PC-3 (cell line): Measurements from ENCODE around the gene WNT2B. TPM values are rescaled to one million over a fixed set of nuclear protein-coding genes. Genes with fewer than 3 reads are reported as not detected.

Source experiments
- ATAC-seq: fragments of 200-7000 bp; cut with Tn5 transposase; 2 replicates; pipeline ENCODE4 v1.9.1; 2020; ENCODE audit warnings: mild to moderate bottlenecking, moderate library complexity
- BruUV-seq: library from RNA; stranded (reverse); fragments of 400-500 nt; replicated peaks from 2 replicates; lab custom pipeline; 2021; lab: Mats Ljungman, UMichigan
- CTCF ChIA-PET: fragments of 300-600 bp; sonication (Branson Sonifier 250); formaldehyde crosslinking; loops from one replicate; lab custom pipeline; 2022; ENCODE audit warnings: antibody characterized with exemption; lab: Charles Lee
- POLR2A ChIA-PET: fragments of 300-600 bp; sonication (Branson Sonifier 250); formaldehyde crosslinking; loops from one replicate; lab custom pipeline; 2022; ENCODE audit warnings: antibody characterized with exemption; ENCODE audit not compliant: unreplicated experiment; lab: Charles Lee
- DNase-seq: peaks from one replicate; pipeline ENCODE4 v3.0.0-alpha.2; 2015
- H2AFZ ChIP-seq: fragments of 300-600 bp; sonication (generic); 2 replicates; pipeline ENCODE4 v1.6.0; 2016; ENCODE audit warnings: antibody characterized with exemption, low read length
- H3F3A ChIP-seq: fragments of 300-600 bp; sonication (generic); one replicate; pipeline ENCODE4 v1.6.0; 2017; ENCODE audit warnings: antibody characterized with exemption, low read length, control low read depth, mild to moderate bottlenecking; ENCODE audit not compliant: unreplicated experiment
- H3K27ac ChIP-seq: fragments of 300-600 bp; sonication (generic); 2 replicates; pipeline ENCODE4 v1.5.1; 2016; ENCODE audit warnings: mild to moderate bottlenecking, low read length
- H3K27me3 ChIP-seq: fragments of 300-600 bp; sonication (generic); 2 replicates; pipeline ENCODE4 v1.6.1; 2016; ENCODE audit warnings: low read length, mixed read lengths
- H3K36me3 ChIP-seq: fragments of 300-600 bp; sonication (generic); 2 replicates; pipeline ENCODE4 v1.6.1; 2016; ENCODE audit warnings: low read depth, mixed run types, low read length, mixed read lengths
- H3K4me1 ChIP-seq: fragments of 300-600 bp; sonication (generic); 2 replicates; pipeline ENCODE4 v1.5.1; 2016; ENCODE audit warnings: low read length; ENCODE audit not compliant: insufficient read depth
- H3K4me2 ChIP-seq: fragments of 300-600 bp; sonication (generic); 2 replicates; pipeline ENCODE4 v1.6.0; 2016; ENCODE audit warnings: low read length
- H3K4me3 ChIP-seq: fragments of 300-600 bp; sonication (generic); 2 replicates; pipeline ENCODE4 v1.5.1; 2016; ENCODE audit warnings: mild to moderate bottlenecking, low read length, mixed read lengths
- H3K79me2 ChIP-seq: fragments of 300-600 bp; sonication (generic); 2 replicates; pipeline ENCODE4 v1.6.1; 2017; ENCODE audit warnings: low read length, mixed read lengths
- H3K9ac ChIP-seq: fragments of 300-600 bp; sonication (generic); 2 replicates; pipeline ENCODE4 v1.6.0; 2016; ENCODE audit warnings: mild to moderate bottlenecking, low read length
- H3K9me2 ChIP-seq: fragments of 300-600 bp; sonication (generic); replicated peaks from 2 replicates; pipeline ENCODE4 v1.6.1; 2016; ENCODE audit warnings: mixed run types, low read length, mixed read lengths
- H3K9me3 ChIP-seq: fragments of 300-600 bp; sonication (generic); 2 replicates; pipeline ENCODE4 v1.6.1; 2016; ENCODE audit warnings: low read length, mixed read lengths
- H4K20me1 ChIP-seq: fragments of 300-600 bp; sonication (generic); 2 replicates; pipeline ENCODE4 v1.6.1; 2016; ENCODE audit warnings: low read length, mixed read lengths
- CTCF ChIP-seq: fragments of 300-600 bp; sonication (generic); conservative IDR thresholded peaks from 2 replicates; pipeline ENCODE4 v1.5.1; 2017; ENCODE audit warnings: antibody characterized with exemption, low read depth, mild to moderate bottlenecking, low read length
- EZH2 ChIP-seq: fragments of 300-600 bp; sonication (generic); IDR thresholded peaks from one replicate; pipeline ENCODE4 v1.6.1; 2017; ENCODE audit warnings: antibody characterized with exemption, mild to moderate bottlenecking, low read length; ENCODE audit not compliant: unreplicated experiment
- EZH2phosphoT487 ChIP-seq: fragments of 300-600 bp; sonication (generic); IDR thresholded peaks from 2 replicates; pipeline ENCODE4 v1.6.1; 2018; ENCODE audit warnings: mild to moderate bottlenecking, antibody characterized with exemption, low read length, borderline replicate concordance
- intact Hi-C: fragments of 100-400 bp; cut with micrococcal nuclease; formaldehyde crosslinking; loops from 2 replicates; pipeline ENCODE4 v1.9.0; 2023
- total RNA-seq: library from RNA; depleted of rRNA; stranded (reverse); fragments of >200 nt; gene quantifications from 2 replicates; pipeline ENCODE4 v1.2.3, GENCODE V29; 2014

The WNT2B gene
- total RNA-seq, 1 experiment from 2014 or later = 0.55 TPM

GRCh38 chr1:112470966-112471365 lies 37.8 kb upstream of the WNT2B start:
- DNase-seq (no peak), ATAC-seq (no peak)
- no peaks in the 10 kb centered on the region for H4K20me1 ChIP-seq
- no peak overlapping the region for H3K4me2 ChIP-seq
- BruUV-seq = no TSS peak
- CTCF ChIA-PET = no interaction called here
- H3K36me3 ChIP-seq = no peaks in the 10 kb centered on the region
- POLR2A ChIA-PET = no interaction called here
- H3K4me1 ChIP-seq = peaks cover 6% of the 10 kb centered on the region
- H3K4me3 ChIP-seq = no peak overlapping the region
- TF ChIP-seq EZH2 (no peak), EZH2phosphoT487 (no peak), CTCF (no peak)
- H2AFZ ChIP-seq = no peak overlapping the region
- H3K79me2 ChIP-seq = no peaks in the 10 kb centered on the region
- H3K27me3 ChIP-seq = no peaks in the 10 kb centered on the region
- no peaks in the 10 kb centered on the region for H3K9me3 ChIP-seq
- H3K9me2 ChIP-seq = no peaks in the 10 kb centered on the region
- intact Hi-C loops = no loop called here
- no peaks in the 10 kb centered on the region for H3F3A ChIP-seq
- H3K9ac ChIP-seq = no peak overlapping the region
- no peak overlapping the region for H3K27ac ChIP-seq

GRCh38 chr1:112472142-112472541 lies 36.6 kb upstream of the WNT2B start:
- no peaks in the 10 kb centered on the region for H3F3A ChIP-seq
- CTCF ChIA-PET = interaction anchor here (0.6 kb wide), 2 partner anchors 80 to 114 kb away, joined by 4 to 5 read pairs; no protein-coding TSS in a partner anchor

More at GRCh38 chr1:112472142-112472541, 36.6 kb upstream of the WNT2B start:
- Histone ChIP-seq H4K20me1 (no peaks in the 10 kb centered on the region), H2AFZ (no peak overlapping the region), H3K9me3 (peaks cover 2% of the 10 kb centered on the region; the same call in 1 of the 2 replicates), H3K27me3 (no peaks in the 10 kb centered on the region), H3K36me3 (no peaks in the 10 kb centered on the region), H3K27ac (no peak overlapping the region), H3K9me2 (no peaks in the 10 kb centered on the region), H3K4me2 (no peak overlapping the region), H3K4me3 (no peak overlapping the region), H3K4me1 (no peaks in the 10 kb centered on the region), H3K79me2 (no peaks in the 10 kb centered on the region), H3K9ac (no peak overlapping the region)
- intact Hi-C loops = no loop called here
- no TSS peak for BruUV-seq
- DNase-seq (no peak), ATAC-seq (no peak)
- POLR2A ChIA-PET = no interaction called here
- no peak for TF ChIP-seq EZH2phosphoT487
- no peak for TF ChIP-seq CTCF
- TF ChIP-seq EZH2 = no peak
